GM18511 (cell line): ENCODE measurements around the gene HAO2.
"Not testable (repeated sequence)": the region's sequence is repeated elsewhere in the genome, so short reads cannot be mapped to it uniquely, and the experiment has no call there.

Experiments used
- ATAC-seq: cut with Tn5 transposase; IDR thresholded peaks from one replicate; pipeline ENCODE4 v1.9.1; 2021; ENCODE audit warnings: mild to moderate bottlenecking, moderate library complexity; ENCODE audit not compliant: unreplicated experiment

The HAO2 gene

GRCh38 chr1:119377594-119377993, 9.0 kb downstream of the HAO2 start:
- not testable (repeated sequence) for ATAC-seq

GRCh38 chr1:119379117-119379516, 10.5 kb downstream of the HAO2 start:
- no peak for ATAC-seq

GRCh38 chr1:119380304-119380703, 11.7 kb downstream of the HAO2 start:
- ATAC-seq, result no peak

GRCh38 chr1:119380983-119381662, 12.5 kb downstream of the HAO2 start:
- ATAC-seq, result no peak

- ATAC-seq, result no peak
Measured at GRCh38 chr1:119384591-119384990, 16.0 kb downstream of the HAO2 start.

DNA sequence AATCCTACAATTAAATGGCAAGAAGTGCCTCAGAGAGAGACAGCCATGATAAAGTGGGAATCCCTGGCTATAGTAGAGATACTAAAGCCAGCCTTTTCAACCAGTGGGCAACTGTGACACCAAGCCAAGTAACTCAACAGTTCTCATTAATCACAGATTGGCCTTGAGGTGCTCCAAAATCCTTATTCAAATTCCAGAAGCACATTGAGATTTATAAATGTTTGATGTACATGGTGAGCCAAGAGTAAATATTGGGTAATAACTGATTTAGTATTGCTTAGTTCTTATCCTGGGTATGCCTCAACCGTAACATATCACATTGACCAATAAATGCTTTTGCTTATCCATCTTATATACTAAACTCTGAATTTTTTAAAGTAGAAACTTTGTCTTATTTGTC, 17.1 kb downstream of the HAO2 start:
- ATAC-seq, result no peak

GRCh38 chr1:119387858-119388257, 19.3 kb downstream of the HAO2 start:
- no peak for ATAC-seq

GRCh38 chr1:119388450-119388849, 19.9 kb downstream of the HAO2 start:
- ATAC-seq, result no peak

DNA sequence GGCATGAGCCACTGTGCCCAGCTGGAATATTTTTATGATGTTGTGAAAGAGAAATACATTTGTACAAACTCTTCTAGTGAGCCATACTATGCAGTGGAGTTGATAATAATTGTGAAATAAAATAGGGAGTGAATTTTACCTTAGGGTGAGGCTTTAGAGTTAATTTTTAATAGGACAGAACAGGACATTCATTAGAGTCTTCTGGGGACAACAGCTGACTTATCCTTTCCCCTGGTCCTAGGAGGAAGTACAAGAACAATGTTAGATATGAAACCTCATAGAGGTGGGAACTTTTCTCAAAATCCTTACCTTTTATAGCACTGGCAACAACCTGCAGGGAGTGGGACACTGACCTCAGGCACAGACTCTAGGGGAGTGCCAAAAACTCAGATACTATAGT, 21.9 kb downstream of the HAO2 start:
- ATAC-seq, result no peak

DNA sequence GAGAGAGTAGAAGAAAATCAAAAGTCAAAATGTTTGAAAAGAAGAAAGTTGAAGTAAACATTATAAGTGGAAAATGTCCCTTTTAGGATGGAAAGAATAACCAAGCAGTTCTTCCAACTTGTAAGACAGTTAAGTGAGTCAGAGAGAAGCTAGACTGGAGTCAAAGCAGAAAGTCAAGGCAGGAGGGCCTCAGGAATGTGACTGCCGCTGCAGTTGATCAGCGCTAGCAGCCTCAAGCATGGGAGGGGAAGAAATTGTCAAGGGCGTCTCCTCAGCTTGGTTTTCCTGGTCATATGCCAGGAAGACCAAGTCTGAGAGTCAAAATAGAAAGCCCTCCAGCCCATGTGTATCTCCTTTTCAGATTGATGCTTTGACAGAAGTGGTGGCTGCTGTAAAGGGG, 23.2 kb downstream of the HAO2 start:
- ATAC-seq, result no peak

- ATAC-seq, result no peak
Measured at GRCh38 chr1:119394085-119394484, 25.5 kb downstream of the HAO2 start.

- no peak for ATAC-seq
Measured at GRCh38 chr1:119396982-119397381, 28.4 kb downstream of the HAO2 start.

DNA sequence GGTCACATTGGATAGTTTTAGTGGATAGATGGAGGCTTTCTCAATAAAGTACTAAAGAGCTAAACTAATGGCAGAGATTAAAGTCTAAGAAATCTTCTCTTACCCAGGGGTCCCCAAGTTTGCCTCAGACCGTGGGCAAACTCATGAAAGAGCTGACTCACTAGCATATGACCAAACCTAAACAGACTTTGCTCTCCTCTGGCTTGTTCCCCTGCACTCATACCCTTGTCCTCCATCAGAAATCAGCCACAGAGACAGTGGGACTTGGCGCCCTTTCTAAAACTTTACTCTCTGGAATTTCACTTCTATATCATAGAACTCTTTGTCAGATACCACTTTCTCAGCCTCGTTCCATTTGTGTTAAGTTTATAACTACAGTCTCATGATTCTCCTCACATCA, 29.4 kb downstream of the HAO2 start:
- no peak for ATAC-seq

GRCh38 chr1:119404736-119405135, 36.2 kb downstream of the HAO2 start:
- no peak for ATAC-seq

GRCh38 chr1:119409731-119410130, 41.1 kb downstream of the HAO2 start:
- ATAC-seq, result no peak

DNA sequence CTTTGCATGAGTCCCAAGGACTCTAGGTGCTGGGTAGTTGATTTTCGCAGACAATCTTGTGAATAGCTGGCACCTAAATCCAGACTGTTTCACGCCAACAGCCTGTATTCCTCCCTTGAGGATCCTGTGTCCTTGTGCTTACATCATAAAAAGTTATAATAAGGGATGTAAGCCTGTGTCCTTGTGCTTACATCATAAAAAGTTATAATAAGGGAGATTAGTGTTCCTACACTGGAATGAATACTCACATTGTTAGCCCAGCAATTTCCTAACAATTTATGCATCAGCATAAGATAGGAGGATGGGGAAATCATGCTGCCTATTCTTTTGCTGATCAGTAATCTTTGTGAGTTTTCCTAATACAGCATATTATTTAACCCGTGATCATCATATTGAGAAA, 42.4 kb downstream of the HAO2 start:
- ATAC-seq, result no peak

DNA sequence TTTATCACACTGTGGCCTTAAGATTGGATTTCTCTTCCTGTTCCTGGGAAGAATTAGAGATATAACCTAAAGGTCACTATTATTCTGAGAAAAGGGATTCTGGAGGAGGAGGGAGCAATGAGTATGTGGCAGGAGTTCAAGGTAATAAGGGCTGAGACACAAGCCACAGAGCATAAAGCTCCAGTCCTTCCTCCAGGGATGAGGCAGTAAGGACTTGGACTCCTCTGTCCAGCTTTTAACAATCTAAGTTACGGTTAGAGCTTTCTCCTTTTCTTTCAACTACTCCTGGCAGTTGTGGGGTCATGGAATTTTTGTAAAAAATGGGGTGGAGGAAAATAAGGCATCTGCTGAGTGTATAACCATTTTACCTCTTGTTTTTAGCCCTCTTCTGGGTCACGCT, 46.4 kb downstream of the HAO2 start, which contains the start of gene HSD3B2:
Gene HSD3B2 (plus strand): TSS at position 201 of the 400 bp plus-strand sequence. CDS start 270 bp downstream, outside the sequence.
- ATAC-seq, result no peak

- no peak for ATAC-seq
Measured at GRCh38 chr1:119416006-119416640, 47.5 kb downstream of the HAO2 start.

GRCh38 chr1:119419109-119419508, 50.5 kb downstream of the HAO2 start:
- ATAC-seq, result no peak

DNA sequence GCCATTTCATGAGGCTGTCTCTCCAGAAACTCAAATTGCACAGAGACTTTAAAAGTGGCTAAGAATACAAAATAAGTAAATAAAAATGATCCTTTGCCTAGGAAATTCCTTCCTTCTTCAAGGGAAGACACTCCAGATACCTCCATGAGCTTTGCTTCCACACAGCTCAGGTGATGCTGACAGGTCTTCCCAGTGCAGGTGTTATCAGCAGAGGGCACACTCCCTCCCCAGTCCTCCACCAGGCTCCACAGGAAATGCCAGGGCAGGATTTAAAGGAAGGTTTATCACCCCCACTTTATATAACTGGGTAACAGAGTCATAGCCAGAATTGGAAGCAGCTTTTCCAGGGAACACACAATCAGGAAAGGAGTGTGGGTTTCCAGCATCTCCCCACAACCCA, 52.1 kb downstream of the HAO2 start:
- no peak for ATAC-seq

GRCh38 chr1:119422631-119423030, 54.0 kb downstream of the HAO2 start:
- ATAC-seq, result no peak

DNA sequence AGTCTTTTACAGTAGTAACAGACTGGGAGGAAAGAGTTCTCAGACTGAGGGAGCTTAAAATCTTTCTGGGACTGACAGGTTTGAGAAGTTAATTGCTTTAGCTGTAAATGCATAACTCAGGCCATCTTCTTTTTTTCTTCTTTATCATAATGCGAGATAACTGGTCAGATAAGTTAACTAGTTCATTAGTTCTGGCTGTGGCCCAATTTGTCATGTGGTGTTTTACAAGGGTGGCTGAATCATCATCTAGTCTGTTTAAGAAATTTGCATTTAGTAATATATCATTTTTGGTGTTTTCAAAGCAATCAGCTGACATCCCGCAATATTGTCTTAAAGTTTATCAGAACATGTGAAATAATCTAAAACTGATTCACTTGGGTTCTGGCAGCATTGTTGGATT, 60.4 kb downstream of the HAO2 start:
- ATAC-seq, result no peak

GRCh38 chr1:119429687-119430086, 61.1 kb downstream of the HAO2 start:
- ATAC-seq, result no peak
